Brain microvascular endothelial cell (primary cell): ENCODE data around the gene PLPPR3.
A peak's percentile ranks its signal among the peaks of the same experiment; 100 is the strongest.

Source experiments
- DNase-seq: peaks from one replicate; pipeline ENCODE4 v3.0.0-alpha.2; 2020
- H3K27ac ChIP-seq: fragments of 250-450 bp; sonication (Bioruptor Pico); 2 replicates; pipeline ENCODE4 v1.5.1; 2020; ENCODE audit warnings: mild to moderate bottlenecking, moderate library complexity
- H3K27me3 ChIP-seq: fragments of 250-450 bp; sonication (Bioruptor Pico); replicated peaks from 2 replicates; pipeline ENCODE4 v1.5.1; 2020; ENCODE audit warnings: mild to moderate bottlenecking
- H3K36me3 ChIP-seq: fragments of 250-450 bp; sonication (Bioruptor Pico); replicated peaks from 2 replicates; pipeline ENCODE4 v1.5.1; 2020; ENCODE audit warnings: mild to moderate bottlenecking
- H3K4me3 ChIP-seq: 2 replicates; pipeline ENCODE4 v1.5.1; 2011; ENCODE audit warnings: low read depth, mild to moderate bottlenecking, control low read depth, low read length, moderate library complexity
- in situ Hi-C: cut with HindIII; loops from 2 replicates; pipeline ENCODE4 v1.10.0; 2017; ENCODE audit warnings: low sequenced_read_pairs, low pct_ligation_motif_present
- TF ChIP-seq, protein P1 (sequence below): IDR thresholded peaks from 2 replicates; pipeline ENCODE4 v1.5.1; 2011; ENCODE audit warnings: low read depth, mild to moderate bottlenecking, moderate library complexity, low read length, control low read depth, inconsistent platforms; ENCODE audit errors: missing control alignments

PLPPR3 gene

DNA sequence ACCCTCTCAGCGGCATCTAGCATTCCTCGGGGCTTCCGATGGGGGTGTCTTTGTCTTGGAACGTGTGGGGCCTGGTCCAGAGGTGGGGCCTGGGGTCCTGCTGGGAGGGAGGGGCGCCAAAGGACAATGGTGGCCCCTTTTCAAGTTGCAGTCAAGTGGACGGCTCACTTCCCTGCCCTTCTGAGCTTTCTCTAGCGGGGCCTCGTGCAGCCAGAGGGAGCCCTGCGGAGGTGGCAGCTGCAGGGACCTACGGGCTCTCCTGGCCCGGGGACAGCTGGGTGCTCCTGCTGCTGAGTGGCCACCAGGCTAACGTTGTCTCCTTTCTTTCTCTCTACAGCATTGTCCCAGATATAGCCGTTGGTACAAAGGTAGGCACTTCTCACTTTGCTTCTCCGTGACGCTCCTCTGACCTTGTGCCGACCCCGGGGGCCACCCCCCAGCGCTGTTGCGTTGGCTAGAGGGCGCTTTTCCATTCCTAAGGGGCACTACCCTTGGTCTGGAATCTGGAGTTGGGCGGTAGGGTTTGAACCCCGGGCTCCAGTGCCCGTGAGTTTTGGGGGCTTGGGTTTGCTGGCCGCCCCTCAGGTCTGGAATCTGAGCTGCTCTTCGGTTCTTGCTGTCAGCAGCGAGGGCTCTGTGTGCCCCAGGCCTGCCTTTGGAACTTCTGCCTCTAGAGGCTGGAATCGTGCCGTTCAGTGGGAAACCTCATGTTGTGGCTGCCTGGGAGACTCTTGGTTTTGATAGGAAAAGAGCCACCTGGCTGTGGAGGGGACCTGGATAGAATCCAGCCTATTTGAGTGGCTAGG, 22.5 kb downstream of the PLPPR3 start:
- DNase-seq, result no peak
- TF ChIP-seq, protein P1, sequence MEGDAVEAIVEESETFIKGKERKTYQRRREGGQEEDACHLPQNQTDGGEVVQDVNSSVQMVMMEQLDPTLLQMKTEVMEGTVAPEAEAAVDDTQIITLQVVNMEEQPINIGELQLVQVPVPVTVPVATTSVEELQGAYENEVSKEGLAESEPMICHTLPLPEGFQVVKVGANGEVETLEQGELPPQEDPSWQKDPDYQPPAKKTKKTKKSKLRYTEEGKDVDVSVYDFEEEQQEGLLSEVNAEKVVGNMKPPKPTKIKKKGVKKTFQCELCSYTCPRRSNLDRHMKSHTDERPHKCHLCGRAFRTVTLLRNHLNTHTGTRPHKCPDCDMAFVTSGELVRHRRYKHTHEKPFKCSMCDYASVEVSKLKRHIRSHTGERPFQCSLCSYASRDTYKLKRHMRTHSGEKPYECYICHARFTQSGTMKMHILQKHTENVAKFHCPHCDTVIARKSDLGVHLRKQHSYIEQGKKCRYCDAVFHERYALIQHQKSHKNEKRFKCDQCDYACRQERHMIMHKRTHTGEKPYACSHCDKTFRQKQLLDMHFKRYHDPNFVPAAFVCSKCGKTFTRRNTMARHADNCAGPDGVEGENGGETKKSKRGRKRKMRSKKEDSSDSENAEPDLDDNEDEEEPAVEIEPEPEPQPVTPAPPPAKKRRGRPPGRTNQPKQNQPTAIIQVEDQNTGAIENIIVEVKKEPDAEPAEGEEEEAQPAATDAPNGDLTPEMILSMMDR, result peak; percentile 44
- Histone ChIP-seq H3K27ac (peak overlapping the region; percentile 90), H3K36me3 (peaks cover 51% of the 10 kb centered on the region), H3K4me3 (peak overlapping the region; percentile 90), H3K27me3 (no peaks in the 10 kb centered on the region)
- in situ Hi-C loops, result no loop called here

DNA sequence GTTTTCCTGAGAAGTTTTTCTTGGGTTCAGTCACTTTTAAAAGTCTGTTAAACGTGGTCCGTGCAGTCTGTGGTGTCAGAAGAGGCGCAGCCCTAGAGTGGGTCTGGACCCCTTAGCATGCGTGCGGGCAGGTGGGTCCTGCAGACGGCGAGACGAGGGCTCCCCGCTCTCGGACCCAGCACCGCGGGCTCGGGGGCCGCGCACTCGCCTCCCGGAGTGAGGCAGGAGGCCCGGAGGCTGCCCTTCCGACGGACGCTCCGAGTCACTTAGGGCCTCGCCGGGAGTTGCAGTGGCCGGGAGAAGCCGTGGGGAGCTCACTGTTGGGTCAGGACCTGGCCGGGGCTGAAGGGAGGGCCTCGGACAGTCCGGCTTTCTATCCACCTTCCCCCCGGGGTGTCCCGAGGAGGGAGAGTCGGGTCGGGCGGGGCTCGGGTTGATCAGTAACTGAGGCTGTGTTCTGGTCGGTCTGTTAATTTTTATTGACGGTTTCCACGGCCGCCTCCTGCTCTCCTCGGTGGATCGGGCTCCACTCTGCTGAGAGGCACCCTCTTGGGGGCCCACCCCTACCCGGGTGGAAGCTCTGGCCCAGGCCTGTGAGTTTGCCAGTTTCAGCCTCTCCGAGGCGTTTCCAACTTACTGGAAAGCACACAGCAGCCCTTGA, 23.2 kb downstream of the PLPPR3 start:
- Histone ChIP-seq H3K27me3 (no peaks in the 10 kb centered on the region), H3K36me3 (peaks cover 44% of the 10 kb centered on the region), H3K27ac (peak overlapping the region; percentile 90), H3K4me3 (peak overlapping the region; percentile 90)
- DNase-seq, result no peak
- in situ Hi-C loops, result no loop called here
- TF ChIP-seq, protein P1, result no peak

DNA sequence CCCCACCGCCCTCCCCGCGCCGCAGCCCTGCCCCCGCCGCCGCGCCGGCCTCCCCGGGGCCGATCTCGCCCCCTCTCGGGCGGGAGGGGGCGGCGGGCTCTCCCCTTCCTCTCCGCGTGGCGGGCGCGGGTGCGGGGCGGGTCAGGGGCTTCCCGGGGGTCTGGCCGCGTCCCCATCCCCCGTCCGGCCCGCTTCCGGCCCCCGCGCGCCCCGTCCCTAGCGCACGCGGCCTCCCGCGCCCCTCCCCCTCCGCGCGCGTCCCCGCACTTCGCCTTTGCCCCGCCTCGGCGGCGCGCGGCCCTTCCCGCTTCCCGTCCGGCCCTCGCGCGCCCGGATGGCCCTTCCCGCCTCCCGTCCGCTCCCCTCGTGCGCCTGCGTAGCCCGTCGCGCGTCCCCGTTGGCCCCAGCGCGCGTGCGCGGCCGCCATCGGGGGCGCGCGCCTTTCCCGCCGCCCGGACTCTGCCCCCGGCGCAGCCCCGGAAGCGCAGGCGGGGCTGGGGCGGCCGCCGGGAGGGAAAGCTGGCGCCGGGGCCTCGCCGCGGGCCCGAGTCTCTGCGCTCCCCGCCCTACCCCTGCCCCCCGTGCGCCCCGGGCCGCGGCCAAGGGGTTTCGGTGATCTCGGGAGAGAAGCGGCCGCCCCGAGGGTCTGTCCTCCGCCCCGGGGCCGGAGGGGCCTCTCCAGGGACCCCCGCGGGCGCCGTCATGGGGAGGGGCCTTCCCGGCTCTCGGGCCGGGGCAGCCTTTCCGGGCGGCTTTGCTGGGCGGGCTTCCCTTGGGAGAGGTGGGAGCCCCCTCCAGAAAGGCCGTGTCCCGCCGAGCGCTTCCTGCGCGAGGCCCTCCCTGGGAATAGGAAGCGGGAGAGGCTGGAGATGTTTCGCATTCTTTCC, 24.0 kb downstream of the PLPPR3 start:
- H3K4me3 ChIP-seq, result peak overlapping the region; percentile 90
- TF ChIP-seq, protein P1, result no peak
- in situ Hi-C loops, result no loop called here
- peak; percentile 65 for DNase-seq
- H3K36me3 ChIP-seq, result peaks cover 37% of the 10 kb centered on the region
- H3K27ac ChIP-seq, result peak overlapping the region; percentile 90
- H3K27me3 ChIP-seq, result no peaks in the 10 kb centered on the region

DNA sequence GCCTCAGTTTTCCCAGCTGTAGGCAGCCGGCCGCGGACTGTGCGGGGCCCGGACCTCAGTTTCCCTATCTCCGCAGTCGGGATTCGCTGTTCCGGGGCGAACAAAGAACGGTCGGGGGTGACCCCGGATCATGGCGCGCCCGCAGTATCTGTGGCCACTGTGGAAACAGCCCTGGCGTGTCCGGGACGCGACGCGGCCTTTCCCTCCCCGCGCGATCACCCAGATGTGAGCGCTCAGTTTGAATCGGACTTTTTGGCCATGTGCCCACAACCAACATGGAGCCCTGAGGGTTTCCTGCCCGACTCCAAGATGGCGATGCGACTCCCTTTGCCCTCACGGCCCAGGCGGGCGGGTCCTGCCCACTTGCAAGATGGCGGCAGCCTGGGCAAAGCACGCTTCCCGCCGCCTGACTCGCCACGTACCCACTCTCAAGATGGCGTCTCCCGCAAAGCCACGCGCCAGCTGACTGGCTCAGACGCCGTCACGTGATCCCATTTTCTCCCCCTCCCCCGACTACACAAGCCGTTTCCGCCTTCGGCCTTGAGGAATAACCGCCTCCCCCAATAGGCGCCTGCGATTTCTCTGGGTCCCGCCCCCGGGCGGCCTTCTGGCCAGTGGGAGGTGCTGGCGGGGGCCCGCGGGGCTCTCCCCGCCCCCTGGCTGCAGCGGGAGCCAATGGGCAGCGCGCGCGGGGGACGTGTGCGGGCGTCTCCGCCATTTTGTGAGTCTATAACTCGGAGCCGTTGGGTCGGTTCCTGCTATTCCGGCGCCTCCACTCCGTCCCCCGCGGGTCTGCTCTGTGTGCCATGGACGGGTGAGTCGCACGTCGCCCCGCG, 24.8 kb downstream of the PLPPR3 start, which contains the start of gene PTBP1:
Gene PTBP1 (plus strand): TSS at position 761 of the 836 bp plus-strand sequence. CDS start 46 bp downstream, at position 807.
- in situ Hi-C loops, result no loop called here
- TF ChIP-seq, protein P1, result no peak
- Histone ChIP-seq H3K36me3 (peaks cover 33% of the 10 kb centered on the region), H3K4me3 (peak within 1 kb of the TSS; percentile 90), H3K27ac (peak within 1 kb of the TSS; percentile 90), H3K27me3 (no peaks in the 10 kb centered on the region)
- DNase-seq, result peak; percentile 100
